Endodermal cell (in vitro differentiated cells): ENCODE results near the gene OR9Q1. TPM values are rescaled to one million over a fixed set of nuclear protein-coding genes. Genes with fewer than 3 reads are reported as not detected.

Experiments
- DNase-seq: peaks from one replicate; pipeline ENCODE4 v3.0.0-alpha.2; 2017
- H3K27ac ChIP-seq: 2 replicates; pipeline ENCODE4 v1.5.1; 2013; ENCODE audit warnings: mild to moderate bottlenecking, low read depth, low read length, moderate library complexity
- H3K27me3 ChIP-seq: 2 replicates; pipeline ENCODE4 v1.6.1; 2013; ENCODE audit warnings: mild to moderate bottlenecking, low read length, moderate library complexity; ENCODE audit not compliant: insufficient read depth, control insufficient read depth, poor library complexity, severe bottlenecking
- H3K36me3 ChIP-seq: 2 replicates; pipeline ENCODE4 v1.7.0; 2013; ENCODE audit warnings: mild to moderate bottlenecking, low read length, moderate library complexity; ENCODE audit not compliant: control insufficient read depth, insufficient read depth
- H3K4me1 ChIP-seq: one replicate; pipeline ENCODE4 v1.7.0; 2013; ENCODE audit warnings: low read length; ENCODE audit not compliant: control insufficient read depth, insufficient read depth
- H3K4me3 ChIP-seq: 2 replicates; pipeline ENCODE4 v1.5.1; 2013; ENCODE audit warnings: mild to moderate bottlenecking, low read length, moderate library complexity
- H3K9ac ChIP-seq: 2 replicates; pipeline ENCODE4 v1.6.1; 2013; ENCODE audit warnings: mild to moderate bottlenecking, low read length, moderate library complexity; ENCODE audit not compliant: poor library complexity, severe bottlenecking; ENCODE audit errors: extremely low read depth
- H3K9me3 ChIP-seq: 2 replicates; pipeline ENCODE4 v1.6.1; 2013; ENCODE audit warnings: mild to moderate bottlenecking, low read length, moderate library complexity; ENCODE audit not compliant: control insufficient read depth
- H3K27ac Mint-ChIP-seq: 2 replicates; pipeline ENCODE4 v1.8.0; 2020; ENCODE audit warnings: mixed read lengths
- H3K27me3 Mint-ChIP-seq: 2 replicates; pipeline ENCODE4 v1.8.0; 2021; ENCODE audit warnings: mild to moderate bottlenecking, mixed read lengths; ENCODE audit not compliant: insufficient read depth
- H3K36me3 Mint-ChIP-seq: 2 replicates; pipeline ENCODE4 v1.8.0; 2020; ENCODE audit warnings: low read depth, mixed read lengths
- H3K4me1 Mint-ChIP-seq: 2 replicates; pipeline ENCODE4 v1.8.0; 2020; ENCODE audit warnings: mixed read lengths
- H3K4me3 Mint-ChIP-seq: 2 replicates; pipeline ENCODE4 v1.8.0; 2020; ENCODE audit warnings: mild to moderate bottlenecking, moderate library complexity, mixed read lengths
- H3K9me3 Mint-ChIP-seq: 2 replicates; pipeline ENCODE4 v1.8.0; 2020; ENCODE audit warnings: mild to moderate bottlenecking, mixed read lengths
- WGBS, 2 experiments: methylation state at CpG; one replicate each; pipeline versions ENCODE4 v1.1.5 to v1.1.7; 2013; ENCODE audit warnings: missing lambda C conversion rate in 2 of 2, mixed read lengths in 1 of 2; ENCODE audit not compliant: insufficient coverage in 1 of 2, insufficient read length in 1 of 2; 5-methylcytosine and 5-hydroxymethylcytosine counted together
- total RNA-seq, 2 donors: library from RNA; stranded (reverse); fragmentation: NEBNext Ultra II Directional in 1 of 2; extraction: Animal tissue kit (Norgen Biotek cat#: 25700) in 1 of 2; gene quantifications; 2 replicates in 1 of 2; 3 replicates in 1 of 2; pipeline ENCODE4 v1.2.1, GENCODE V29; 2021
- TF ChIP-seq, protein P1 (sequence below): fragments of 200-600 bp; sonication (generic); conservative IDR thresholded peaks from 2 replicates; pipeline ENCODE4 v1.5.0; 2021; ENCODE audit warnings: antibody characterized with exemption, mild to moderate bottlenecking

OR9Q1 gene
- total RNA-seq, 2 donors from 2014 or later, result not detected

DNA sequence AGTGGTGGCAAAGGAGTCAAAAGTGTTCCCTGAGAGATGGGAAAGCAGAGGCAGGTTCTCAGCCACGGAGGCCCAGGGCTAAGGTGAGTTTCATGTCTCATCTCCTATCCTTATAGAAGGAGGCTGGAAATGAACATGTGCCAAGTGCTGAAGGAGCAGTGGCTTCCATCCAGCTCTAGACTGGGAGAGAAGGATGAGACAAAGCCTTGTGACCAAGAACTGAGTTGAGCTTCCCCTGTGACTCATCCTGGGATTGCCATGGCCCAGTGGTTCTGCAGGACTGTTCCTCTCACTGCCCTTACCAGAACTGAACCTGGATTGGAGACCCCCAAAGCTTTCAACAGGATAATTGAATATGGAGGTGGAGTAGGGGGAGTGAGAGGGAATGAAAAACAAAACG lies 16.7 kb upstream of the OR9Q1 start:
- H3K4me3 Mint-ChIP-seq, result no peak overlapping the region

DNA sequence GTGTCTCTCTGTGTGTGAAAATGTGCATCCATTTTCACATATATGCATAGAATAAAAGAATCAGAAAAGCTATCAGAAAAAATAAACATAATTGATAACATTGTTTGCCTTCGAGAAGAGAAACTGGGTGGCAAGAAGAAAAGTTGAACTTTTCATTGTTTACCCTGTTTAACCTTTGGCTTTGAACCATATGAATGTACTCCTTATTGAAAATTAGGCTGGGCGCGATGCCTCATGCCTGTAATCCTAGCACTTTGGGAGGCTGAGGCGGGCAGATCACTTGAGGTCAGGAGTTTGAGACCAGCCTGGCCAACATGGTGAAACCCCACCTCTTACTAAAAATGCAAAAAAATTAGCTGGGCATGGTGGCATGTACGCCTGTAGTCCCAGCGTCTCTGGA lies 11.9 kb upstream of the OR9Q1 start:
- H3K4me1 Mint-ChIP-seq, result no peaks in the 10 kb centered on the region
- no peak overlapping the region for H3K9ac ChIP-seq
- no peak overlapping the region for H3K27ac Mint-ChIP-seq
- H3K9me3 ChIP-seq, result no peaks in the 10 kb centered on the region
- no peaks in the 10 kb centered on the region for H3K27me3 Mint-ChIP-seq
- H3K36me3 Mint-ChIP-seq, result no peaks in the 10 kb centered on the region
- TF ChIP-seq, protein P1, sequence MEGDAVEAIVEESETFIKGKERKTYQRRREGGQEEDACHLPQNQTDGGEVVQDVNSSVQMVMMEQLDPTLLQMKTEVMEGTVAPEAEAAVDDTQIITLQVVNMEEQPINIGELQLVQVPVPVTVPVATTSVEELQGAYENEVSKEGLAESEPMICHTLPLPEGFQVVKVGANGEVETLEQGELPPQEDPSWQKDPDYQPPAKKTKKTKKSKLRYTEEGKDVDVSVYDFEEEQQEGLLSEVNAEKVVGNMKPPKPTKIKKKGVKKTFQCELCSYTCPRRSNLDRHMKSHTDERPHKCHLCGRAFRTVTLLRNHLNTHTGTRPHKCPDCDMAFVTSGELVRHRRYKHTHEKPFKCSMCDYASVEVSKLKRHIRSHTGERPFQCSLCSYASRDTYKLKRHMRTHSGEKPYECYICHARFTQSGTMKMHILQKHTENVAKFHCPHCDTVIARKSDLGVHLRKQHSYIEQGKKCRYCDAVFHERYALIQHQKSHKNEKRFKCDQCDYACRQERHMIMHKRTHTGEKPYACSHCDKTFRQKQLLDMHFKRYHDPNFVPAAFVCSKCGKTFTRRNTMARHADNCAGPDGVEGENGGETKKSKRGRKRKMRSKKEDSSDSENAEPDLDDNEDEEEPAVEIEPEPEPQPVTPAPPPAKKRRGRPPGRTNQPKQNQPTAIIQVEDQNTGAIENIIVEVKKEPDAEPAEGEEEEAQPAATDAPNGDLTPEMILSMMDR, result no peak
- H3K4me3 ChIP-seq, result no peak overlapping the region
- no peaks in the 10 kb centered on the region for H3K9me3 Mint-ChIP-seq
- no peak overlapping the region for H3K4me3 Mint-ChIP-seq
- H3K36me3 ChIP-seq, result no peaks in the 10 kb centered on the region
- WGBS, 2 experiments, result 86 to 89% methylated on average over 5 to 6 of the region's 6 CpGs
- H3K27ac ChIP-seq, result no peak overlapping the region
- no peaks in the 10 kb centered on the region for H3K27me3 ChIP-seq
- no peaks in the 10 kb centered on the region for H3K4me1 ChIP-seq
- no peak for DNase-seq

More for the DNA sequence above, 16.7 kb upstream of the OR9Q1 start:
- no peaks in the 10 kb centered on the region for H3K9me3 Mint-ChIP-seq
- H3K4me1 Mint-ChIP-seq, result peaks cover 3% of the 10 kb centered on the region
- Histone ChIP-seq H3K4me3 (no peak overlapping the region), H3K27ac (no peak overlapping the region), H3K4me1 (no peaks in the 10 kb centered on the region), H3K36me3 (no peaks in the 10 kb centered on the region), H3K27me3 (no peaks in the 10 kb centered on the region), H3K9me3 (no peaks in the 10 kb centered on the region), H3K9ac (no peak overlapping the region)
- no peak overlapping the region for H3K27ac Mint-ChIP-seq
- TF ChIP-seq, protein P1, result no peak
- DNase-seq, result no peak
- no peaks in the 10 kb centered on the region for H3K36me3 Mint-ChIP-seq
- no peaks in the 10 kb centered on the region for H3K27me3 Mint-ChIP-seq
- WGBS, 2 experiments, result 86% methylated on average over 2 of the region's 2 CpGs; no CpG with 5 or more reads in 1 of the 2 experiments

DNA sequence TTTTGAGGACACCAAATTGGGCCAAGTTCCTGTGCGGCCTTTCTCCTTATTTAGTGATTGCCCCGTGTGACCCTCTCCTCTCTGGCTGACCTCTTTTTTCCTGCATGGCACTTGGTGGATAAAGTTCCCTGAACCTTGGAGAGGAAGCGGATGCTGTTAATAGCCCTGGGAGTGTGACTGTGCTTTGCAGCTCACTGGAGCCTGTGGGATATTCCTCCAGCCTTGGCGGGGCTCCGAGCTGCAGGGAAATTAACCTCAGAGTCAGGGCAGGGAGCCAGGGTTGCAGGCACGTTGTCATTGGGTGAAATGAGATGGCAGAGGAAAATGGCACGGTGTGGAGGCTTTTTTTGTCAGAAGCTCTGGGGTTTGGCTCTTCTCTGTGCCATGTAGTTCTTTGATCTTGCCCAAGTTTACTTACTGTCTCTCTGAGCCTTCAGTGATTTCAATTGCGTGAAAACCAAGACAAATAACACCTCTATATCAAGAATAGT lies 965 bp downstream of the OR9Q1 start:
- DNase-seq, result no peak
- TF ChIP-seq, protein P1, result no peak
- no peaks in the 10 kb centered on the region for H3K9me3 Mint-ChIP-seq
- no peaks in the 10 kb centered on the region for H3K4me1 Mint-ChIP-seq
- no peak overlapping the region for H3K27ac Mint-ChIP-seq
- no peak overlapping the region for H3K4me3 Mint-ChIP-seq
- H3K4me1 ChIP-seq, result no peaks in the 10 kb centered on the region
- H3K36me3 ChIP-seq, result no peaks in the 10 kb centered on the region
- H3K27me3 Mint-ChIP-seq, result no peaks in the 10 kb centered on the region
- no peak overlapping the region for H3K9ac ChIP-seq
- no peaks in the 10 kb centered on the region for H3K9me3 ChIP-seq
- H3K27ac ChIP-seq, result no peak overlapping the region
- H3K4me3 ChIP-seq, result no peak overlapping the region
- no peaks in the 10 kb centered on the region for H3K36me3 Mint-ChIP-seq
- 71 to 82% methylated on average over 5 to 8 of the region's 8 CpGs for WGBS, 2 experiments
- H3K27me3 ChIP-seq, result no peaks in the 10 kb centered on the region
